GM19043 (cell line): Measurements from ENCODE around the gene JAZF1.
"Not testable (repeated sequence)": the region's sequence is repeated elsewhere in the genome, so short reads cannot be mapped to it uniquely, and the experiment has no call there.

Experiments
- ATAC-seq: cut with Tn5 transposase; IDR thresholded peaks from one replicate; pipeline ENCODE4 v1.9.1; 2021; ENCODE audit warnings: low read depth; ENCODE audit not compliant: unreplicated experiment

Gene JAZF1

GRCh38 chr7:27863880-27864279, 316.7 kb downstream of the JAZF1 start:
- no peak for ATAC-seq

- no peak for ATAC-seq
Measured at GRCh38 chr7:27861747-27862146, 318.8 kb downstream of the JAZF1 start.

GRCh38 chr7:27860800-27861199, 319.8 kb downstream of the JAZF1 start:
- no peak for ATAC-seq

- ATAC-seq = not testable (repeated sequence)
Measured at GRCh38 chr7:27856703-27857485, 323.7 kb downstream of the JAZF1 start.

GRCh38 chr7:27850531-27850930, 330.1 kb downstream of the JAZF1 start:
- ATAC-seq = no peak

GRCh38 chr7:27846388-27846787, 334.2 kb downstream of the JAZF1 start:
- no peak for ATAC-seq

GRCh38 chr7:27843584-27844305, 336.9 kb downstream of the JAZF1 start:
- ATAC-seq = no peak

GRCh38 chr7:27842851-27843250, 337.7 kb downstream of the JAZF1 start:
- ATAC-seq = no peak

- ATAC-seq = no peak
Measured at GRCh38 chr7:27842094-27842692, 338.4 kb downstream of the JAZF1 start.

GRCh38 chr7:27840760-27841364, 339.7 kb downstream of the JAZF1 start:
- no peak for ATAC-seq

- no peak for ATAC-seq
Measured at GRCh38 chr7:27840313-27840712, 340.3 kb downstream of the JAZF1 start.

- no peak for ATAC-seq
Measured at GRCh38 chr7:27839099-27839498, 341.5 kb downstream of the JAZF1 start.

- ATAC-seq = no peak
Measured at GRCh38 chr7:27836536-27836935, 344.1 kb downstream of the JAZF1 start.

GRCh38 chr7:27835376-27835775, 345.2 kb downstream of the JAZF1 start:
- no peak for ATAC-seq

- ATAC-seq = no peak
Measured at GRCh38 chr7:27834179-27834921, 346.2 kb downstream of the JAZF1 start.

- ATAC-seq = no peak
Measured at GRCh38 chr7:27826357-27826756, 354.2 kb downstream of the JAZF1 start.

- no peak for ATAC-seq
Measured at GRCh38 chr7:27825891-27826290, 354.7 kb downstream of the JAZF1 start.

GRCh38 chr7:27822245-27822644, 358.4 kb downstream of the JAZF1 start:
- ATAC-seq = no peak

GRCh38 chr7:27812706-27813105, 367.9 kb downstream of the JAZF1 start:
- no peak for ATAC-seq

GRCh38 chr7:27810186-27810585, 370.4 kb downstream of the JAZF1 start:
- no peak for ATAC-seq
